NCI-H2171 treated with DMSO at 0.1 percent for 48 hours (cell line): ENCODE measurements around the gene FCHSD1.
A peak's percentile ranks its signal among the peaks of the same experiment; 100 is the strongest.

Experiments used
- DNase-seq: peaks from one replicate; lab custom pipeline; 2025; lab: John Stamatoyannopoulos, UW

FCHSD1 gene

DNA sequence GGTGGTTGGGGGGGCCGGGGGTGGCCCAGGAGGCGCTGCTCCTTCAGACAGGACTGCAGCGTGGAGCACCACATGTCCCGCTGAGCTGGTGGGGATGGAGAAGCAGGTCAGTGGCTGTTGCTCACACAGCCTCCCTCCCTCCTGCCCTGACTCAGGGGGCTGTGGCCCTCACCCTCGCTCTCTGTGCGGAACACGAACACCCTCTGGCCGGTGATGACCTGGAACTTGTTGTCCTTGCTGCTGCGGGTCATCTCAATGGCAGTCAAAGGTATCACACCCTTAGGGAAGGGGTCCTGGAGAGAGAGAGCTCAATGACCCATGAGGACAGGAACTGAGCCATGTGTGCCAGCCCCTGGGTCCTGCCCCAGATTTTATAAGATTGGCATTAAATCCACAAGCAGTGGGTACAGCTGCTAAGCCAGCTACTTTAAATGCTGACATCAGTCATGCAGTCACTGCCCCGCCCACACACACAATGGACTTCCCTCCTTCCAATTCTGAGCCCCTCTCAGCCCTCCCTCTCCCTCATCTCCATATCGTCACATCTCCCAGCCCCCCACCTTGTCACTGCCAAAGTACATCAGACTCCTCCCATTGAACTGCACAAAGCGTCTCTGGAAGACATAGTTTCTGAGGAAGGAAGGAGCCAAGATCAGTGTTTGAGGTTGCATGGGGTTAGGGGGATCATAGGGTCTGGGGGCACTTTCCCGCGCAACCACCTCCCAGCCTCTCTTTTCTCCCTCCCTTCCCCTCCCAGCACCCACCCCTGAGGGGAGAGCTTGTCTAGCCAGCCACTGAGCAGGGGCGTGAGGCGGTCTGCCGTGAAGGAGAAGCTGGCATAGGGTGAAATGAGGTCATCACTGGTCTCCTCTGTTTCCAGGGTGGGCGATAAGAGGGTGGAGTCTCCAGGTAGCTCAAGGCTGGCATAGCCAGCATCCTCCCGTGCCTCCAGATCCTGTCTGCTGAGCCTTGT lies 21.9 kb upstream of the FCHSD1 start:
- no peak for DNase-seq

DNA sequence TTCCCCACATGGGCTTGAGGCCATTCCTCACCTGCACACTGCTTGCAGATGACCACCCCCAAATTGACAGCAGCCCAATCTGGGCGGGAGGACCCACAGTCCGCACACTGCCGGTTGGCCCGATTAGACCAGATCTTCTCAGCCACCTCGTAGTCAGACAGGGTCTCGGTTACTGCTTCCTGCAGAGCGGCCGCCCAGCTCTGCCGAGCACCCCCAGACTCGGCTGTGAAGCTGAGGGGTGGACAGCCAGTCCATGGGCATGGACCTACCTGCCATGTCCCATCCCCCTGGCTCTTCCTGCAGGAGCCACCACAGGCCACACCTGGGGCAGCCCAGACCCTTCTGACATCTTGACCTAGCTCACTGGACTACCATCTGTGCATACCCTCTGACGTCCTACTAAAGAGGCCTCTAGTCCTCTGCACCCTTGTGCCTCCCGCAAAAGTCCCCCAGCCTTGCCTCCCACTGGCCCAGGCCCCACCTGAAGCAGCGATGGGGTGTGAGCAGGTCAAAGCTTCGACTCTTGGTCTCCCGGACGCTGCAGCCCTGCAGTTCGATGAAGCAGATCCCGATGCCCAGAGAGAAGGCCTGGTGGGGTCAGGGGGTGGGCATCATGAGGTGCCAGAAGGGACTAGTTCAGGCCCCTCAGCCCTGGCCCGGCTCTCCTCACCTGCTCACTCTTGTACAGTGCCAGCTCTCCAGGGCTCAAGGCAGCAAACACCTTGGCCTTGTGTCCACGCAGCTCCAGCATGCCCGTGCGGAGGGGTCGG lies 21.0 kb upstream of the FCHSD1 start:
- DNase-seq = no peak

- DNase-seq = no peak
Measured at GRCh38 chr5:141669520-141669919, 18.3 kb upstream of the FCHSD1 start.

GRCh38 chr5:141668601-141669265 lies 17.5 kb upstream of the FCHSD1 start:
- DNase-seq = no peak

DNA sequence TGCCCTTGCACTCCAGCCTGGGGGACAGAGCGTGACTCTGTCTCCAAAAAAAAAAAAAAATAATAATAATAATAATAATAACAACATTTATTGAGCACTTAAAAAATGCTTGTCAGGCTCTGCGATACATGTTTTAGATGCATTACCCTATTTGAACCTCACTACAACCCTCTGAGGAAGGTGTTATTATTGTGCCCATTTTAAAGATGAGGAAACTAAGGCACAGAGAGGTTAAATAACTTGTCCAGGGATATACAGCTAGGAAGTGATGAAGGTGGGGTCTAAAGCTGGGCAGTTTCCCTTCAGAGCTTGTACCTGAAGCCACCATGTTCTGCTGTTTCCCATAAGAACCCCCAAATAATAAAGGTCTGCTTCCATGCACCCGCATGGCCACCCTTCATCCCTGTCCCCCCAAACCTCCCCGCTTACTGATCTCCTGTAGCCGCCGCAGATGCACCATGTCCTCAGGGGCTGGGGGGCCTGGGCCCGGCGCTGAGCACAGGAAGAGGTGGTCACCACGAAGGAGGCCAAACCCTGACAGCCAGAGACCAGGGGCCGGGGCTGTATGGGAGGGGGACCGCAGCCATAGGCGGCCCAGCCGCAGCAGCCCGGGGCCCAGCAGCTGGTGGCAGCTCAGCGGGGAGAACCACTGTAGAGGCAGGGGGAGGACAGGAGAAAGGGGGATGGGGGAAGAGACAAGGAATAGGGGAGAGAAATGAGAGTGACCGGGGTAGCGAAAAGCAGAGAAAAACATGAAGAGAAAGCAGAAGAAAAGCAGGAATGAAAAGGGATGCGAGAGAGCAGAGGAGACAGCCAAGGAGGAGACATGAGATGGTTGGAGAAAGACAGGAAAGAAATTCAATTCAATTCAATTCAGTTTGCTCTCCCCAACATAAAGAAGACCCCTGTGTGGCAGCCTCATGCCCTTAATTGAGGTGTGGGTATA lies 15.1 kb upstream of the FCHSD1 start:
- DNase-seq = no peak

DNA sequence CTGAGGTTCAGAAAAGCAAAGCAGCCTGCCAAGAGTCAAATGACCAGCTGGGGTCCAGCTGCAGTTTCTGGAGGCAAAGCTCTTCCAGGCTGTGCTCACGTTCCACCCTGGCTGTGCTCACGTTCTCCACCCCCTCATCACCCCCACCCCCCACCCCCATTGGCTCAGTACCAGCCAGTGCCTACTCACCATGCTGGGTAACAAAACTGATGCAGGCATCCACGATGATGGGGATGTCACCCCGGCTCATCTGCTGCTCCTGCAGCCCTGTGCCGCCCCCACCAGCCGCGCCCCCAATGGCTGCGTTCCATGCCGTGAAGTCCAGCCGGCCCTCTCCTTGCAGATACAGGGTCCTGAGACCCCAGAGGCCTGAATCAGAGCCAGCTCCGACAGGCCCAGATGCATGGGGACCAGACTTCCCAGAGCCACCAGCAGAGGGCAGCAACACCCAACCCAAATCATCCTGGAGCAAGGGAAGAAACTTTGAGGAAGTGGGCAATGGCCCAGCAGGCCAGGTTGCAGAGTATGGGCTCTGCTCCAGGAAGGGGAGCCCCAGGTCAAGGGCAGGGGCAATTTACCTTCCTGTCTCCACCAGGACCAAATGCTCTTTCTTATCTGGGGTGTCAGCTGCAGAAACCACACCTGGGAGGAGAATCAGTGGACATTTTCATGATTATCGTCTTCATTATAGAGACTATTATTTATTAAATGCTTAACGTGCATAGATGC lies 13.7 kb upstream of the FCHSD1 start:
- DNase-seq = peak; percentile 3

DNA sequence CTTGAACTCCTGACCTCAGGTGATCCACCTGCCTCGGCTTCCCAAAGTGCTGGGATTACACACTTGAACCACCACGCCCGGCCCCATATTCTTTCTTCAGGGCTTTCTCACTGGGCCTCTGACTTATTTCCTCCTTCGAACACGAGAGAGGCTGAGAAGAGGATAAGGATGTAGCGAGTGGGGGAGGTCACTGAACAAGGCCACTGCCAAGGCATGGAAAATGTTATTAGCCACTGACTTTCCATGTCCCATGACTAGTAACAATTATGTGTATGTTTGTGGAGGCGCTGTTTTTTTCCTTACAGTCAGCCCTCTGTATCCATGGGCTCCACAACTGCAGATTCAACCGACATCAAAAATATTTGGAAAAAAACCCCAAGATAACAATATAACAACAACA lies 12.3 kb upstream of the FCHSD1 start:
- no peak for DNase-seq

DNA sequence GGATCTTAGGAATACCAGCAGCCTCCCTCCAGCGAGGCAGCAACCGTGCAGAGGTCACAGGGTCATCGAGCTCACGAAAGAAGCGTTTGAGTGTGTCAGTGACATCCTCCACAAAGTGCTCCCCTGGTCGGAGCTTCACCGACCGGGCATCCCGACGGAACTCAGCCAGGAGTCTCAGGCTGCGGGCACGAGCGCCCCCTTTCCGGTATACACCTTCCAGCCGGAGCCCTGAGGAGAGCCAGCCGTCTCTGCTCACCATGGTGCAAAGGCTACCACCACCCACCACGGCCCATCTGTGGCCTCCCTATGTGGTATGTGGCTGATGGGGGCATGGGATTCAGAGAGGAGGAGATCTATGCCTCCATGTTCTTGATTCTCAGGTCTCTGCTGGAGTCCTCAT lies 10.8 kb upstream of the FCHSD1 start:
- DNase-seq = no peak

DNA sequence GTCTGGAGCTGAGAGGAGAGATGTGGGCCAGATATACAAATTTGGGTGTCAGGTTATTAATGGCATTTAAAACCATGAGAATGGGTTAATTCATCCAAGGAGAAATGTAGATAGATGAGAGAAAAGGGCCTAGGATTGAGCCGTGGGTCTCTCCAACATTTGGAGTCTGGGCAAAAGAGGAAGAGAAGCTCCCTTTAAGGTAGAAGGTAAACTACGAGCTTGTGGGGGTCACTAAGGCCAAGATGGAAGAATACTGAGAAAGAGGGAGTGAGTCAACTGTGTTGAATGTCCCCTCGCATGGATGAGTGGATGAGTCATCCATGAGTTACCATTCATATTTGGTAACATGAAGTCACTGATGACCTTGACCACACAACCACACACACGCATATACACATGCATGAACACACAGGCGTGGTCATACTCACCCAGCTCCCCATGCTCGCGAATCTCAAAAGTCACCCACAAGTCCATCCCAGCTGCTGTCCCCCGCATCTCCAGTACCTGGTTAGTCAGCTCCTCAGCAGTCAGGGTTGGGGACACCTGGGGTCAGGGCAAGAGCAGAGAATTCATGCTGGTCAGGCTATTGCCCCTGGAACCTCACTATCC lies 6.8 kb upstream of the FCHSD1 start:
- DNase-seq = no peak

GRCh38 chr5:141657404-141657803 lies 6.2 kb upstream of the FCHSD1 start:
- no peak for DNase-seq

DNA sequence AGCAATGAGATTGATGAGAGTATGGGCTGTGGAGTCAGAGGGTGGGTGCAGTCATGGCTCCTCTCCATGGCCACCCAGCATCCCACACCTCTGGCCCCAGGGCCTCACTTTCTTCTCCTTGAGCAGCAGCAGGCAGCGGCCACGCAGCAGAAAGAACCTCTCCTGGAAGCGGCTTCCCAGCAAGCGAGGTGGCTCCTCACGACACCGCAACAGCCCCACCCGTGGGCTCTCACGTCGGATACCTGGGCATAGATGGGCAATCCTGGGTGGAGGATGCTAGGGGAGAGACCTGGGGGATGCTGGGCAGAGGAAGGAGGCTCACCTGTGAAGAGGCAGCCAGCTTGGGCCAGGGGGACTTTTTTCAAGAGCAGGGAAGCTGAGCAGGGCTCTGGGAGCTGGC lies 5.2 kb upstream of the FCHSD1 start:
- no peak for DNase-seq

GRCh38 chr5:141655020-141655419 lies 3.8 kb upstream of the FCHSD1 start:
- no peak for DNase-seq

GRCh38 chr5:141654298-141654697 lies 3.1 kb upstream of the FCHSD1 start:
- DNase-seq = no peak

- DNase-seq = no peak
Measured at GRCh38 chr5:141651728-141652105, 499 bp upstream of the FCHSD1 start.

GRCh38 chr5:141649972-141650371 lies 1.2 kb downstream of the FCHSD1 start:
- no peak for DNase-seq

- DNase-seq = no peak
Measured at GRCh38 chr5:141649056-141649688, 2.0 kb downstream of the FCHSD1 start.

DNA sequence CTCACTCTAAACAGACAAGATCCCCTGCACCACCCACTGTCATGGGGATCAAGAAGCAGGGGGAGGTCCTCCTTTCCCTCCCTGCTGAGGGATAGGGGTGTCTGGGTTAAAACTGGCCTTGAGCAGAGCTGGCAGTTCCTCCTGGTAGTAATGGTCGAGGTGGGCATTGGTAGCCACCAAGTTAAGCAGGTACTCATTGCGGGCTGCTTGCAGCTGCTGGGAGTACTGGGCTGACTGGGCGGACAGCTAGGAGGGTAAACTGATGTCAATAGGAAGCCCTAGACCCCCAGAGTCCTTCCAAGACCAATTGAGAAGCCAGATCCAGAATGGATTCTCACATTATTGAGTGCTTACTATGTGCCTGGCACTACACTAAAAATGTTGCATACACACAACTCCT lies 3.4 kb downstream of the FCHSD1 start:
- no peak for DNase-seq

- DNase-seq = no peak
Measured at GRCh38 chr5:141647242-141647641, 4.0 kb downstream of the FCHSD1 start.

- DNase-seq = no peak
Measured at GRCh38 chr5:141646026-141646425, 5.2 kb downstream of the FCHSD1 start.
